ENCODE results near the gene PDSS2. TPM values are rescaled to one million over a fixed set of nuclear protein-coding genes. Genes with fewer than 3 reads are reported as not detected.

The PDSS2 gene
- total and polyA plus RNA-seq, 2 donors (not counting 1 experiment from before 2014, with no cell fraction given): 16.9 to 17.0 TPM

DNA sequence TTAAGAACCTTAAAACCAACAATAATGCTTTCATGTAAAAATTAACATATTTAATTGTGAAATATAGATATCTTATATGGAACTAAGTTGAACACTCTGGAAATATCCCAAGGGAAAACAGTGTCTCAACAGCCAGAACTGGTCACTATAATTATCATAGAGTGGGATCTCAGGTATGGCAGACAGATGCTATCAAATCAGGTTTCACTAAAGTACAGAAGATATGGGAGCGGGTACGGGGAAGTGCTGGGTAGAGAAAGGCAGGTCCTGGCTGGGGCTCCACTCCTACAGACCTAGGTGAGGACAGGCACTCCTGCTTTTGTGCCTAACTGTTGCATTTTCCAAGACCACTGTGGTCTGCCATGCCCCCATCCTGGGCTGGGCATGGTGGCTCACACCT, 215.9 kb downstream of the PDSS2 start:
- no peaks in the 10 kb centered on the region for H3K27me3 ChIP-seq (replicated peaks in 1 of 4; ENCODE audit: control extremely low read depth in 1 of 4, control insufficient read depth in 3 of 4, insufficient read depth in 4 of 4, low read length in 3 of 4)
- CTCF ChIA-PET: no interaction called here
- Mint-ChIP-seq H3K4me1 (peaks cover 3% of the 10 kb centered on the region), H3K4me3 (no peak overlapping the region), H3K27ac (no peak overlapping the region), H3K9me3 (ENCODE audit: insufficient read depth) (no peaks in the 10 kb centered on the region), H3K27me3 (no peaks in the 10 kb centered on the region)
- H3K79me2 ChIP-seq (ENCODE audit: control insufficient read depth, insufficient read depth, low read length): peaks cover 3% of the 10 kb centered on the region
- no peak overlapping the region for H3K27ac ChIP-seq (ENCODE audit: low read length in 2 of 2)
- intact Hi-C loops (cut with micrococcal nuclease): no loop called here
- TF ChIP-seq EZH2 (IDR thresholded peaks at IDR 0.05; ENCODE audit: borderline replicate concordance, insufficient read depth, low read depth, low read length, poor library complexity, severe bottlenecking): no peak
- TF ChIP-seq, protein P1, sequence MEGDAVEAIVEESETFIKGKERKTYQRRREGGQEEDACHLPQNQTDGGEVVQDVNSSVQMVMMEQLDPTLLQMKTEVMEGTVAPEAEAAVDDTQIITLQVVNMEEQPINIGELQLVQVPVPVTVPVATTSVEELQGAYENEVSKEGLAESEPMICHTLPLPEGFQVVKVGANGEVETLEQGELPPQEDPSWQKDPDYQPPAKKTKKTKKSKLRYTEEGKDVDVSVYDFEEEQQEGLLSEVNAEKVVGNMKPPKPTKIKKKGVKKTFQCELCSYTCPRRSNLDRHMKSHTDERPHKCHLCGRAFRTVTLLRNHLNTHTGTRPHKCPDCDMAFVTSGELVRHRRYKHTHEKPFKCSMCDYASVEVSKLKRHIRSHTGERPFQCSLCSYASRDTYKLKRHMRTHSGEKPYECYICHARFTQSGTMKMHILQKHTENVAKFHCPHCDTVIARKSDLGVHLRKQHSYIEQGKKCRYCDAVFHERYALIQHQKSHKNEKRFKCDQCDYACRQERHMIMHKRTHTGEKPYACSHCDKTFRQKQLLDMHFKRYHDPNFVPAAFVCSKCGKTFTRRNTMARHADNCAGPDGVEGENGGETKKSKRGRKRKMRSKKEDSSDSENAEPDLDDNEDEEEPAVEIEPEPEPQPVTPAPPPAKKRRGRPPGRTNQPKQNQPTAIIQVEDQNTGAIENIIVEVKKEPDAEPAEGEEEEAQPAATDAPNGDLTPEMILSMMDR (IDR thresholded peaks at IDR 0.05): no peak
- H3K4me2 ChIP-seq (replicated peaks; ENCODE audit: low read depth, low read length, poor library complexity, severe bottlenecking): no peak overlapping the region
- 100% methylated on average over 2 of the region's 2 CpGs for WGBS (ENCODE audit: insufficient coverage)
- H3K36me3 ChIP-seq (replicated peaks in 1 of 2; ENCODE audit: control extremely low read depth in 1 of 2, control insufficient read depth in 1 of 2, extremely low read depth in 1 of 2, insufficient read depth in 2 of 2, low read length in 1 of 2): peaks cover 0 to 1% of the 10 kb centered on the region in 2 experiments
- no peak overlapping the region for H3K9ac ChIP-seq (ENCODE audit: low read length)
- no peaks in the 10 kb centered on the region for H4K20me1 ChIP-seq (ENCODE audit: control insufficient read depth, insufficient read depth, low read length, poor library complexity, severe bottlenecking)
- H3K4me1 ChIP-seq (ENCODE audit: control insufficient read depth in 2 of 2, insufficient read depth in 2 of 2, low read length in 2 of 2): no peaks in the 10 kb centered on the region
- DNase-seq (no peak), ATAC-seq (ENCODE audit: low read depth) (no peak)
- H2AFZ ChIP-seq (ENCODE audit: insufficient read depth, low read depth, low read length, poor library complexity, severe bottlenecking): no peak overlapping the region
- no peaks in the 10 kb centered on the region for H3K9me3 ChIP-seq (ENCODE audit: control extremely low read depth in 1 of 3, control insufficient read depth in 2 of 3, insufficient read depth in 1 of 3, low read length in 2 of 3)
- H3K4me3 ChIP-seq (ENCODE audit: control extremely low read depth in 1 of 5, extremely low read depth in 1 of 5, insufficient read depth in 1 of 5, low read depth in 2 of 5, low read length in 4 of 5): no peak overlapping the region
- POLR2A ChIA-PET: no interaction called here

DNA sequence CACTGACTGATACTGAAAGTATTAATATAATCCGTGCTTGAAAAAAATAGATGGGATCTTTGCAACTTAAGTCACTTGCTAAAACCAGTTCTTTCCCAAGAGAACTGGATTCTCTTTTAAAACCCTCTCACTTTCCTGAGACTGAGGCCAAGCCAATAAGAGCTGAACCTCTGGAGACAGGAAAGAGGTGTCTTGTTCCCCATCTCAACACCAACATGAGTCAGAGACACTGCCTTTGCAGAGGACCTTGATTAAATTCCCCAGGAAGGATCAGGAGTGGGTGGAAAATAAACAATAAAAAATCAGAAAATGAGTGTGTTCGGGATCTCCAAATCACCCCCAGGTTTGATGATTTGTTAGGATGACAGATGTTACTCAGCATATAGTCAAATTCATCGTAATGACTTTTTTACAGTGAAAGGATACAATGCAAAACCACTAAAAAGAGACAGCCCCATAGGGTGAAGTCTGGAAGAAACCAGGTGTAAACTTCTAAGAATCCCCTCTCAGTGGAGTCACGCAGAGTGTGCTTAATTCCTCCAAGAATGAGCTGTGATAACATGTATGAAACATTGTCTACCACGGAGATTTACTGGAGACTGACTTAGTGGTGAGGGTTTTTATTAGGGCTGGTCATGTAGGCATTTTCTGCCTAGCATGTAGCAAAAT, 221.2 kb downstream of the PDSS2 start:
- no peaks in the 10 kb centered on the region for H3K4me1 Mint-ChIP-seq
- intact Hi-C loops (cut with micrococcal nuclease): no loop called here
- no peak overlapping the region for H3K27ac ChIP-seq (ENCODE audit: low read length in 2 of 2)
- H3K27me3 Mint-ChIP-seq: no peaks in the 10 kb centered on the region
- no CpG with 5 or more reads among the region's 5 CpGs for WGBS (ENCODE audit: insufficient coverage)
- ATAC-seq (ENCODE audit: low read depth): no peak
- no peak overlapping the region for H3K4me2 ChIP-seq (replicated peaks; ENCODE audit: low read depth, low read length, poor library complexity, severe bottlenecking)
- peaks cover 1 to 16% of the 10 kb centered on the region in 2 experiments for H3K36me3 ChIP-seq (replicated peaks in 1 of 2; ENCODE audit: control extremely low read depth in 1 of 2, control insufficient read depth in 1 of 2, extremely low read depth in 1 of 2, insufficient read depth in 2 of 2, low read length in 1 of 2)
- TF ChIP-seq, protein P1 (IDR thresholded peaks at IDR 0.05): no peak
- no peak for TF ChIP-seq EZH2 (IDR thresholded peaks at IDR 0.05; ENCODE audit: borderline replicate concordance, insufficient read depth, low read depth, low read length, poor library complexity, severe bottlenecking)
- no peak overlapping the region for H3K9ac ChIP-seq (ENCODE audit: low read length)
- no peak overlapping the region for H2AFZ ChIP-seq (ENCODE audit: insufficient read depth, low read depth, low read length, poor library complexity, severe bottlenecking)
- H4K20me1 ChIP-seq (ENCODE audit: control insufficient read depth, insufficient read depth, low read length, poor library complexity, severe bottlenecking): no peaks in the 10 kb centered on the region
- H3K9me3 Mint-ChIP-seq (ENCODE audit: insufficient read depth): peaks cover 6% of the 10 kb centered on the region
- H3K27me3 ChIP-seq (replicated peaks in 1 of 4; ENCODE audit: control extremely low read depth in 1 of 4, control insufficient read depth in 3 of 4, insufficient read depth in 4 of 4, low read length in 3 of 4): no peaks in the 10 kb centered on the region
- H3K9me3 ChIP-seq (ENCODE audit: control extremely low read depth in 1 of 3, control insufficient read depth in 2 of 3, insufficient read depth in 1 of 3, low read length in 2 of 3): peaks cover 0 to 15% (median 4%) of the 10 kb centered on the region in 3 donors
- H3K79me2 ChIP-seq (ENCODE audit: control insufficient read depth, insufficient read depth, low read length): no peaks in the 10 kb centered on the region
- H3K27ac Mint-ChIP-seq: no peak overlapping the region
- ChIA-PET CTCF (interaction anchor here (1.0 kb wide), 1 partner anchor 40 kb away, joined by 3 read pairs; no protein-coding TSS in a partner anchor), POLR2A (no interaction called here)
- H3K4me3 ChIP-seq (ENCODE audit: control extremely low read depth in 1 of 5, extremely low read depth in 1 of 5, insufficient read depth in 1 of 5, low read depth in 2 of 5, low read length in 4 of 5): no peak overlapping the region
- DNase-seq: no peak
- no peak overlapping the region for H3K4me3 Mint-ChIP-seq
- no peaks in the 10 kb centered on the region for H3K4me1 ChIP-seq (ENCODE audit: control insufficient read depth in 2 of 2, insufficient read depth in 2 of 2, low read length in 2 of 2)

All from B cell (primary cell).